ENCODE data around the gene CIT. TPM values are rescaled to one million over a fixed set of nuclear protein-coding genes. Genes with fewer than 3 reads are reported as not detected.

The CIT gene
- total and polyA plus RNA-seq, 8 donors = 7.0 to 33.2 (median 20.8) TPM

GRCh38 chr12:119772431-119772830 lies 104.7 kb downstream of the CIT start:
- Histone ChIP-seq H3K4me3 (no peak overlapping the region), H3K27me3 (no peaks in the 10 kb centered on the region), H3K4me1 (no peaks in the 10 kb centered on the region), H3K27ac (no peak overlapping the region), H3K9me3 (no peaks in the 10 kb centered on the region), H3K36me3 (peaks cover 0 to 36% of the 10 kb centered on the region in 2 donors)
- TF ChIP-seq CTCF (IDR thresholded peaks at IDR 0.05) = no peak
- intact Hi-C loops (cut with DNase I) = loop anchor here in 1 of 2 donors (10.0 kb wide), 1 partner anchor 58 kb away; no protein-coding TSS in a partner anchor
- ATAC-seq = no peak
- DNase-seq = no peak

GRCh38 chr12:119770146-119770545 lies 107.0 kb downstream of the CIT start:
- intact Hi-C loops (cut with DNase I) = loop anchor here in 1 of 2 donors (10.0 kb wide), 1 partner anchor 55 kb away; no protein-coding TSS in a partner anchor
- Histone ChIP-seq H3K27me3 (no peaks in the 10 kb centered on the region), H3K4me1 (no peaks in the 10 kb centered on the region), H3K4me3 (no peak overlapping the region), H3K27ac (no peak overlapping the region), H3K36me3 (peaks cover 0 to 28% of the 10 kb centered on the region in 2 donors), H3K9me3 (no peaks in the 10 kb centered on the region)
- ATAC-seq = no peak
- no peak for TF ChIP-seq CTCF (IDR thresholded peaks at IDR 0.05)
- DNase-seq = no peak

- ATAC-seq = no peak
- Histone ChIP-seq H3K4me3 (no peak overlapping the region), H3K9me3 (no peaks in the 10 kb centered on the region), H3K27me3 (no peaks in the 10 kb centered on the region), H3K4me1 (no peaks in the 10 kb centered on the region), H3K27ac (no peak overlapping the region), H3K36me3 (peaks cover 0 to 16% of the 10 kb centered on the region in 2 donors)
- TF ChIP-seq CTCF (IDR thresholded peaks at IDR 0.05) = no peak
- no peak for DNase-seq
- intact Hi-C loops (cut with DNase I) = no loop called here
These were observed 114.5 kb downstream of the CIT start for GRCh38 chr12:119762619-119763018.

- intact Hi-C loops (cut with DNase I) = no loop called here
- Histone ChIP-seq H3K4me1 (no peaks in the 10 kb centered on the region), H3K36me3 (peaks cover 0 to 30% of the 10 kb centered on the region in 2 donors), H3K9me3 (no peaks in the 10 kb centered on the region), H3K4me3 (no peak overlapping the region), H3K27me3 (no peaks in the 10 kb centered on the region), H3K27ac (no peak overlapping the region)
- TF ChIP-seq CTCF (IDR thresholded peaks at IDR 0.05) = no peak
- peak; percentile 77 for ATAC-seq
- no peak for DNase-seq
These were observed 118.4 kb downstream of the CIT start for GRCh38 chr12:119758722-119759121.

- intact Hi-C loops (cut with DNase I) = no loop called here
- DNase-seq = peak in 1 of 4 donors; percentile 7
- H3K9me3 ChIP-seq = no peaks in the 10 kb centered on the region
- no peak overlapping the region for H3K27ac ChIP-seq
- H3K27me3 ChIP-seq = no peaks in the 10 kb centered on the region
- TF ChIP-seq CTCF (IDR thresholded peaks at IDR 0.05) = no peak
- H3K4me3 ChIP-seq = no peak overlapping the region
- ATAC-seq = peak; percentile 77
- no peaks in the 10 kb centered on the region for H3K4me1 ChIP-seq
- H3K36me3 ChIP-seq = peaks cover 0 to 34% of the 10 kb centered on the region in 2 donors
These were observed 118.9 kb downstream of the CIT start for GRCh38 chr12:119758234-119758633.

Measured in left lung (tissue), 10 donors.